PFSK-1 (cell line): ENCODE results near the gene ACTR8.

Experiments used
- POLR2AphosphoS5 ChIP-seq: IDR thresholded peaks from 2 replicates; pipeline ENCODE4 v1.6.1; 2012; ENCODE audit warnings: low read depth, mild to moderate bottlenecking, control low read depth, low read length, moderate library complexity
- SIN3A ChIP-seq: IDR thresholded peaks from 2 replicates; pipeline ENCODE4 v1.6.1; 2012; ENCODE audit warnings: mild to moderate bottlenecking, low read length, moderate library complexity, borderline replicate concordance; ENCODE audit not compliant: insufficient read depth

DNA sequence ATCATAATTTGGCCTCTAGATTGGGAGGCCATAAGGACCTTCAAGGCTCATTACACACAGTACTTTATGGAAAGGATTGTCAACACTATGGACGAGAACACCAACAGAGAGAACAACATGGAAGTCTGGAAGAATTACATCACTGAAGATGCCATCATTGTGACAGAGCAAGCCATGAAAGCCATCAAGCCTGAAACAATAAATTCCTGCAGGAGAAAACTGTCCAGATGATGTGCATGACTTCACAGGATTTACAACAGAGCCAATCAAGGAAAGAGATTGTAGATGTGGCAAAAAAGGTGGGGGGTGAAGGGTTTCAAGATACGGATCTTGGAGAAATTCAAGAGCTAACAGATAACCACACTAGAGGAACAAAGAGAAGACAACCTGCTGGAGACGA, 19.7 kb downstream of the ACTR8 start:
- TF ChIP-seq SIN3A (no peak), POLR2AphosphoS5 (no peak)
